Adrenal gland (tissue), 12 donors: ENCODE data around the gene DGKQ. TPM values are rescaled to one million over a fixed set of nuclear protein-coding genes. Genes with fewer than 3 reads are reported as not detected.

Experiments used
- DNase-seq, 7 donors: peaks; one replicate each; pipeline ENCODE4 v3.0.0-alpha.2; 2019 to 2020
- H3K27ac ChIP-seq, 5 donors: fragments of 200-600 bp; sonication (generic) in 4 of 5; 1 replicate in 3 of 5; 2 replicates in 2 of 5; pipeline versions ENCODE4 v1.5.1 to v1.8.0; 2016 to 2020; ENCODE audit warnings: mild to moderate bottlenecking in 1 of 5
- H3K27me3 ChIP-seq: fragments of 200-600 bp; 2 replicates; pipeline ENCODE4 v1.8.0; 2021
- H3K36me3 ChIP-seq, 2 donors: fragments of 200-600 bp; replicated peaks in 1 of 2; 1 replicate in 1 of 2; 2 replicates in 1 of 2; pipeline versions ENCODE4 v1.5.1 to v1.8.0; 2018 to 2022
- H3K4me1 ChIP-seq, 2 donors: fragments of 200-600 bp; replicated peaks in 1 of 2; 1 replicate in 1 of 2; 2 replicates in 1 of 2; pipeline versions ENCODE4 v1.5.1 to v1.8.0; 2018 to 2021
- H3K4me3 ChIP-seq, 4 donors: fragments of 200-600 bp; sonication (generic) in 3 of 4; one replicate each; pipeline ENCODE4 v1.5.1; 2016 to 2018
- H3K9me3 ChIP-seq, 3 donors: fragments of 200-600 bp; sonication (generic) in 1 of 3; replicated peaks in 1 of 3; 1 replicate in 2 of 3; 2 replicates in 1 of 3; pipeline versions ENCODE4 v1.5.1 to v1.8.0; 2016 to 2021
- POLR2A ChIP-seq, 2 donors: fragments of 450-650 bp; IDR thresholded peaks; one replicate each; pipeline ENCODE4 v1.6.1; 2017; ENCODE audit warnings: antibody characterized with exemption in 2 of 2, mild to moderate bottlenecking in 2 of 2, moderate library complexity in 1 of 2
- WGBS, 4 donors: extraction: QIAGEN DNeasy Blood & Tissue Kit in 2 of 4; methylation state at CpG; one replicate each; pipeline versions ENCODE4 v1.1.5 to v1.1.7; 2013 to 2017; 5-methylcytosine and 5-hydroxymethylcytosine counted together
- intact Hi-C, 2 donors: fragments of 100-400 bp; cut with DNase I; formaldehyde crosslinking; loops; one replicate each; pipeline versions ENCODE4 v1.14.1 to v1.15.0; 2022 to 2023
- polyA plus RNA-seq, 3 donors: library from polyadenylated mRNA; stranded (reverse); fragments of 200-250 nt in 2 of 3; fragments of 350-450 nt in 1 of 3; fragmentation: Illumina TruSeq in 1 of 3; extraction: RNeasy Lipid Tissue Mini Kit (QIAGEN cat#74804) in 1 of 3; gene quantifications; one replicate each; pipeline ENCODE4 v1.2.3, GENCODE V29; 2013 to 2014
- total RNA-seq, 9 donors: library from RNA; depleted of rRNA in 4 of 9; stranded (reverse); fragments of >200 nt in 4 of 9; fragments of 120-200 nt in 1 of 9; fragmentation: NEBNext Ultra II Directional in 1 of 9; extraction: Animal tissue kit (Norgen Biotek cat#: 25700) in 1 of 9; gene quantifications; one replicate each; pipeline versions ENCODE4 v1.1.0 to v1.2.4, GENCODE V29; 2013 to 2023
- TF ChIP-seq, protein P1 (sequence below), 6 experiments: fragments of 450-650 bp in 4 of 6; fragments of 200-600 bp in 2 of 6; sonication (generic) in 1 of 6; IDR thresholded peaks; 1 replicate in 5 of 6; 2 replicates in 1 of 6; pipeline versions ENCODE4 v1.5.1 to v1.8.0; 2016 to 2021; ENCODE audit warnings: antibody characterized with exemption in 6 of 6, mild to moderate bottlenecking in 2 of 6, moderate library complexity in 1 of 6
- donor health status: healthy with polysubstance abuse.
- donor health status: Bipolar disorder and iron deficiency.
- donor health status: DM: yes; HTN: yes; CAD: no.
- donor health status: DM: no; HTN: no; CAD: no.
- donor health status: DM: no; HTN: no; CAD: no.
- donor health status: DM: yes; HTN: yes; CAD: no.

Gene DGKQ
- total and polyA plus RNA-seq, 12 donors = 0.55 to 16.5 (median 12.5) TPM

DNA sequence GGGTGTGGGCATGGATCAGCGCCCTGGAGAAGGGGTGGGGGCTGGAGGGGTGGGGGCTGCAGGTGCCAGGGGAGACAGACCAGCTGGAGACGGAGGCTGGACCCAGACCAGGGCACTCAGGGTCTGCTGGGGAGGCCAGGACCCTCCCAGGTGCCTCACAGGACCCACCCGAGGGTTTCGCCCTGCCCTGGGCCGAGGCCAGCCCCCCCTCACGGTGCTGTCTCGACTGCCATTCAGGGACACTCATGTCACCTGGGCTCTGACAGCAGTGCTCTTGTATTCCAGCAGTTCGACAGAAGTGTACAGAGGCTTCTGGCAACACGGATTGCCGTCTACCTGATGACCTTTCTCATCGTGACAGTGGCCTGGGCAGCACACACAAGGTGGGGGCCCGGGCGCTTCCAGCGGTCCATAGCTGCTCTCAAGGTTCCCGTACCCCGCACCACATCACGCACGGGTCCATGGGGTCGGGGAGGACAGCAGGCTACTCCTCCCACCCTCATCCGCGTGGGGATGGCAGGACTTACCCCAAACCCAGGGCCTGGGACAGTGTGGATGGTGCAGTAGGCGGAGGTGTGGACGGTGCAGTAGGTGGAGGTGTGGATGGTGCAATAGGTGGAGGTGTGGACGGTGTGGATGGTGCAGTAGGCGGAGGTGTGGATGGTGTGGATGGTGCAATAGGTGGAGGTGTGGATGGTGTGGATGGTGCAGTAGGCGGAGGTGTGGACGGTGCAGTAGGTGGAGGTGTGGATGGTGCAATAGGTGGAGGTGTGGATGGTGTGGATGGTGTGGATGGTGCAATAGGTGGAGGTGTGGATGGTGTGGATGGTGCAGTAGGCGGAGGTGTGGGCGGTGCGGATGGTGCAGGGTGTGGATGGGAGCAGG is 23.0 kb downstream of the DGKQ start:
- Histone ChIP-seq H3K36me3 (no peaks in the 10 kb centered on the region), H3K4me1 (peaks cover 0 to 3% of the 10 kb centered on the region in 2 donors), H3K27me3 (no peaks in the 10 kb centered on the region), H3K9me3 (no peaks in the 10 kb centered on the region), H3K27ac (no peak overlapping the region), H3K4me3 (no peak overlapping the region)
- intact Hi-C loops = loop anchor here in 1 of 2 donors (10.0 kb wide), 1 partner anchor 66 kb away; no protein-coding TSS in a partner anchor
- peak in 1 of 7 donors; percentile 15 for DNase-seq
- TF ChIP-seq, protein P1, sequence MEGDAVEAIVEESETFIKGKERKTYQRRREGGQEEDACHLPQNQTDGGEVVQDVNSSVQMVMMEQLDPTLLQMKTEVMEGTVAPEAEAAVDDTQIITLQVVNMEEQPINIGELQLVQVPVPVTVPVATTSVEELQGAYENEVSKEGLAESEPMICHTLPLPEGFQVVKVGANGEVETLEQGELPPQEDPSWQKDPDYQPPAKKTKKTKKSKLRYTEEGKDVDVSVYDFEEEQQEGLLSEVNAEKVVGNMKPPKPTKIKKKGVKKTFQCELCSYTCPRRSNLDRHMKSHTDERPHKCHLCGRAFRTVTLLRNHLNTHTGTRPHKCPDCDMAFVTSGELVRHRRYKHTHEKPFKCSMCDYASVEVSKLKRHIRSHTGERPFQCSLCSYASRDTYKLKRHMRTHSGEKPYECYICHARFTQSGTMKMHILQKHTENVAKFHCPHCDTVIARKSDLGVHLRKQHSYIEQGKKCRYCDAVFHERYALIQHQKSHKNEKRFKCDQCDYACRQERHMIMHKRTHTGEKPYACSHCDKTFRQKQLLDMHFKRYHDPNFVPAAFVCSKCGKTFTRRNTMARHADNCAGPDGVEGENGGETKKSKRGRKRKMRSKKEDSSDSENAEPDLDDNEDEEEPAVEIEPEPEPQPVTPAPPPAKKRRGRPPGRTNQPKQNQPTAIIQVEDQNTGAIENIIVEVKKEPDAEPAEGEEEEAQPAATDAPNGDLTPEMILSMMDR (IDR thresholded peaks at IDR 0.05) = no peak
- no peak for TF ChIP-seq POLR2A (IDR thresholded peaks at IDR 0.05)
- 88 to 95% (median 91%) methylated on average over 26 to 30 of the region's 30 CpGs for WGBS, 4 donors

DNA sequence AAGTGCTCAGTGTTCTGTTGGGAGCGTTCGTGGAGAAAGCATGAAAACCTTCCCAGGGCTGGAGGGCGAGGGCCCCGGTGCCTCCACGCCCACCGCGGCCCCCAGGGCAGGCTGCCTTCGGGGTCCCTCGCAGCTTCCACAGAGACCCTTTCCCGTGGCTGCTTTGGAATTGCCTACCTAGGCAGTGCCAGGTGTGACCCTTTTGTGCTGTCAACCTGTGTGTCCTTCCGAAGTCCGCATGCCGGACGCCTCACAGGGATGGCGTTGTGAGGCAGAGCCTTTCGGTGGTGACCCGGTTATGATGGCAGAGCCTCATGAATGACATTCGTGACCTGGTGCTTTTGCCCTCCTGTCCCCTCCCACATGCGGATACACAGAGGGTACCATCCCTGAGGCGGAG is 23.7 kb downstream of the DGKQ start:
- no peaks in the 10 kb centered on the region for H3K36me3 ChIP-seq
- intact Hi-C loops = loop anchor here in 1 of 2 donors (10.0 kb wide), 1 partner anchor 65 kb away; no protein-coding TSS in a partner anchor
- H3K4me3 ChIP-seq = no peak overlapping the region
- TF ChIP-seq POLR2A (IDR thresholded peaks at IDR 0.05) = no peak
- TF ChIP-seq, protein P1 (IDR thresholded peaks at IDR 0.05) = no peak
- no peaks in the 10 kb centered on the region for H3K27me3 ChIP-seq
- no peaks in the 10 kb centered on the region for H3K9me3 ChIP-seq
- H3K4me1 ChIP-seq = peaks cover 0 to 3% of the 10 kb centered on the region in 2 donors
- 90 to 94% (median 93%) methylated on average over 11 to 20 of the region's 20 CpGs for WGBS, 4 donors
- peak in 1 of 7 donors; percentile 12 for DNase-seq
- no peak overlapping the region for H3K27ac ChIP-seq

DNA sequence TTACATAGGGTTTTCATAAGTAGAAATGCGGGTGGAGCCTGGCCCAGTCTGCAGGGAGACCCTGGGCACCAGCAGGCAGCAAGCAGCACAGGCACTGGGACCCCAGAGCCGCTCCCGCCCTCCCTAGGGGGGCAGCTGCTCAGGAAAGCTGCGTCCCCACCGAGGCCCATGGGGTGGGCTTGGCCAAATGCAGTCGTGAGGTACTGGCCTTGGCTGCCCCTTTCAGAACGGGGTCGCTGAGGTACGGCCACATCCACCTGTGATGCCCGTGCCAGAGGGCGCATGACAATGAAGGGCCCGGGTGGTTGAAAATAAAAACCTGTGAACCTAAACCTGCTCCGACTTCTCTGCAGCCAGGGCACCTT is 24.5 kb downstream of the DGKQ start:
- H3K9me3 ChIP-seq = no peaks in the 10 kb centered on the region
- H3K36me3 ChIP-seq = no peaks in the 10 kb centered on the region
- H3K4me3 ChIP-seq = no peak overlapping the region
- WGBS, 4 donors = 70 to 91% (median 89%) methylated on average over 6 to 13 of the region's 13 CpGs
- peaks cover 0 to 3% of the 10 kb centered on the region in 2 donors for H3K4me1 ChIP-seq
- peak in 1 of 7 donors; percentile 16 for DNase-seq
- TF ChIP-seq, protein P1 (IDR thresholded peaks at IDR 0.05) = no peak
- no peak for TF ChIP-seq POLR2A (IDR thresholded peaks at IDR 0.05)
- intact Hi-C loops = no loop called here
- no peaks in the 10 kb centered on the region for H3K27me3 ChIP-seq
- H3K27ac ChIP-seq = no peak overlapping the region

DNA sequence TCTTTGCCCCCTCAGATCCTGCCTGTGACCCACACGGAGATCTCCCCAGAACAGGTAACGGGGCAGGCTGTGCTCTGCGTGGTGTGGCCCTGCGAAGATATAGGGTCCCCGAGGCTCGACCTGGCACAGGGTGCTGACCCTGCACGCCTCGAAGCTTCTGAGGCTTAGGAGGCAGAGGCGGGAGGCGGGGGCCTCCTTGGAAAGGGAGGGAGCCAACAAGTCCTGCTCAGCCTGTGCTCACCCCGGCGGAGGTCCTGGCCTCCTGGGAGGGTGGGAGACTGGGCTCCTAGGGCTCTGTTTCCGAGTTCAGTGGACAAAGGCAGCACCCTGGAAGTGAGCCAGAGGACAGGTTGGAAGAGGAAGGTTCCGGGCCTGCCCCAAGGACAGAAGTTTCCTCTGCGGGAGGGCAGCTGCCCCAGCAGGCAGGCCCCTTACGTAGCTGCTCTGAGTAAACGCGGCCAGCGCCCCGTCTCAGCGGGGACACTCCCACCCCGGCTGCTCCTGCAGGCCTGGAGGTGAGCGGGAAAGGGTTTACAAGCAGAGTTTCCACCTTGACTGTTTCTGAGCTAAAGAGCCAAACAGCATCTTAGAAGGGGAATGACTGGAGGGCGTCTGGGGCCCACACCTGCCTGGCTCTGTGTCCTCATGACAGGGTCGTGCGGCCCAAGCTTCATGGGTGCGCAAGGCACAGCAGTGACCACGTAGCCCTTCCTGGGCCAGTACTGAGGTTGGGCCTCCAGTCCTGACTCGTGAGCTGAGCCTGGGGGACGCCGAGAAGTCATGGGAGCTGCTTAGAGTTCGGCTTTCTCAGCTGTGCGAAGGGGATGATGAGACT is 25.1 kb downstream of the DGKQ start:
- Histone ChIP-seq H3K27me3 (no peaks in the 10 kb centered on the region), H3K36me3 (no peaks in the 10 kb centered on the region), H3K27ac (no peak overlapping the region), H3K4me3 (no peak overlapping the region), H3K9me3 (no peaks in the 10 kb centered on the region), H3K4me1 (peaks cover 0 to 3% of the 10 kb centered on the region in 2 donors)
- DNase-seq = peak; percentile 64 to 90 (median 80)
- TF ChIP-seq POLR2A (IDR thresholded peaks at IDR 0.05) = no peak
- TF ChIP-seq, protein P1 (IDR thresholded peaks at IDR 0.05) = no peak
- 60 to 65% (median 62%) methylated on average over 19 to 33 of the region's 33 CpGs for WGBS, 4 donors
- intact Hi-C loops = no loop called here
